NCI-H460 (cell line): ENCODE measurements around the gene SLC10A3. TPM values are rescaled to one million over a fixed set of nuclear protein-coding genes. Genes with fewer than 3 reads are reported as not detected.

Experiments
- DNase-seq: peaks from one replicate; pipeline ENCODE4 v3.0.0-alpha.2; 2016; ENCODE audit warnings: low read depth; ENCODE audit errors: extremely low read depth
- small RNA-seq, 2 experiments: library from RNA; depleted of rRNA; stranded (forward); fragments of <200 nt; gene quantifications; one replicate each; pipeline ENCODE3, GENCODE V24; 2014
- total RNA-seq: library from RNA; depleted of rRNA; stranded (reverse); fragments of >200 nt; shearing (Covaris generic); gene quantifications from 2 replicates; pipeline ENCODE4 v1.2.3, GENCODE V29; 2014; rRNA removed

Gene SLC10A3
- total RNA-seq, 1 experiment from 2014 or later: 27.9 TPM

- peak; percentile 52 for DNase-seq
These were observed 46.3 kb downstream of the SLC10A3 start, which contains the start of gene FAM50A for GRCh38 chrX:154443992-154444754. TSS of gene FAM50A (plus strand) at chrX:154444141. CDS start at chrX:154444236, 95 bp downstream.

DNA sequence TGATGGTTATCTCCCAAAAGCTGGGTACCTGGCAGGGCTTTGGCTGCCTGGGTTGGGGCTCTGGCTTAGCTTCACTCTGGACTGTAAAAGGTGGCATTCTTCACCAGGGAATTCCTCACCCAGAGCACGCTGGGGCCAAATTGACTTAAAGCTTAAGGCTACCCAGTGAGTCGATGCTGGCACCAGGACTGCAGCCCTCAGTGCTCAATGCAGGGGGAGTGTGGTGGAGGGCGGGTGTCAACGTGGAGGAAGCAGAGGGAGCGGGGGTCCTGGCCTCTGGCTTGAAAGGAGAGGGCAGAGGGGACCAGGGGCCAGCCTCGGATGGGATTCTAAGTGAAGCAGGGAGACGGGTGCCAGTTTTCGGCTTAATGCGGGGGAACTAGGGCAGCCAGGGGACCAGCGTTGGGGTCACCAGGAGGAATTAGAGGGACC, 46.9 kb downstream of the SLC10A3 start:
- DNase-seq: no peak

DNA sequence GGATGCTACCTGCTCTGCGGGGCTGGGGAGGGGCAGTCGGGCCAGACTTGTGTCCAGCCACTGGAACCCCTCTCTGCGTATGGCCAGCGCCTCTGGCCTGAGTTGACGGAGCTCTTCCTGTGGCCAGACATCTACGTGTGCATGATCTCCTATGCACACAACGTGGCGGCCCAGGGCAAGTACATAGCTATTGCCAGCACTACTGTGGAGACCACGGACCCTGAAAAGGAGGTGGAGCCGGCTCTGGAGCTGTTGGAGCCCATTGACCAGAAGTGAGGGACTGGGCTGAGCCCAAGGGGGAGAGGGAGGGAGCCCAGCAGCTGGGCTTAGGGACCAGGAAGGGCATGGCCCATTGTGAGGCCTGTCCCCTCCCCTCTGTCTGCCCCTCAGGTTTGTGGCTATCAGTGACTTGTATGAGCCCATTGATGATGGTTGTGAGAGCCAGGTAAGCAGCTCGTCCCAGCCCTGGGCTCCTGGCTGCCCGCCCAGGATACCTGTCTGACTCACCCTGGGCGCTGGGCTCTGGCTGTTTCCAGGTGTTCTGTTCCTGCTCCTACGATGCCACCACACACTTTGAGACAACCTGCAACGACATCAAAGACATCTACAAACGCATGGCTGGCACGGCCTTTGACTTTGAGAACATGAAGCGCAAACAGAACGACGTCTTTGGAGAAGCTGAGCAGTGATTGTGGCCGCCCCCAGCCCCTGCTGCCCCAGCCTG, 48.3 kb downstream of the SLC10A3 start:
- DNase-seq: no peak

GRCh38 chrX:154441564-154441963, 48.9 kb downstream of the SLC10A3 start:
- no peak for DNase-seq

DNA sequence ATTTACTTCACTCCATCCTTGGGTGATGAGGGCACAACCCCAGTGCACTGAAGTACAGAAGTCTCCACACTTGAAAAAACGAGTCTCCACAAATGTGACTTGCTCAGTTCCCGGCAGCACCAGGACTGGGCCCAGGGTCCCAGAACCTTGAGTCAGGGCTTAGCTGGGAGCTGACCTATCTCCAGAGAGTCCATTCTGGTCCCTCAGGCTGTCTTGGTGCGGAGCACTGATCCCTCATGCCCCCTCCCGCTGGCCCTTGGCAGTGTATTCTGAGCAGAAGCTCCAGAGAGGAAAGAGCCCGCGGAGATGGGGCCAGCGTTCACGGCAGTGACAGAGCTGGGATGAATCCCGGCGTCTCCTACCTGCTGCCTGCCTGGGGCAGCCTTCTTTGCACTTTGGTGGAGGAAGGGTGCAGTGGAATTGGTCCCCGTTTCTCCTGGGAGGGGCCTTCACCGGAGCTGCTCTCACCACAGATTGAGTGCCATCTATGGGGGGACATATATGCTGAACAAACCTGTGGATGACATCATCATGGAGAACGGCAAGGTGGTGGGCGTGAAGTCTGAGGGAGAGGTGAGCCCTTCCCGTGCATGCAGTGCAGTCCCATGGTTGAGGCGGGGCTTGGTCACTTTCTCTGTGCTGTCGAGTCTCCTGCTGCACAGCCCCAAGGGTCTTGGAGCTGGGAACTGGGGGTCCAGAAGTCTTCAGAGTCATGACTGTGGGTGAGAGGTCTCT, 49.6 kb downstream of the SLC10A3 start:
- DNase-seq: no peak

DNA sequence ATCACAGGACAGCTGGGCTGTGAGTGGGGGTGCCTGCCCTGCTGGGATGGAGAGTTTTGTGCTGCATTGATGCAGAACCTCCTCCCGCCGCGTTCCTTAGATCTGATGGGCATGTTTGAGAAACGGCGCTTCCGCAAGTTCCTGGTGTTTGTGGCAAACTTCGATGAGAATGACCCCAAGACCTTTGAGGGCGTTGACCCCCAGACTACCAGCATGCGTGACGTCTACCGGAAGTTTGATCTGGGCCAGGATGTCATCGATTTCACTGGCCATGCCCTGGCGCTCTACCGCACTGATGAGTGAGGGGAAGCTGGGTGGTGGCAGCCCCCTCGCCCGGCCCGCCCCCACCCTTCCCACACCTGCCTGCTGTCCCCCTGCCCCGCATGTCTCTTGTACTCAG, 50.6 kb downstream of the SLC10A3 start:
- DNase-seq: no peak

DNA sequence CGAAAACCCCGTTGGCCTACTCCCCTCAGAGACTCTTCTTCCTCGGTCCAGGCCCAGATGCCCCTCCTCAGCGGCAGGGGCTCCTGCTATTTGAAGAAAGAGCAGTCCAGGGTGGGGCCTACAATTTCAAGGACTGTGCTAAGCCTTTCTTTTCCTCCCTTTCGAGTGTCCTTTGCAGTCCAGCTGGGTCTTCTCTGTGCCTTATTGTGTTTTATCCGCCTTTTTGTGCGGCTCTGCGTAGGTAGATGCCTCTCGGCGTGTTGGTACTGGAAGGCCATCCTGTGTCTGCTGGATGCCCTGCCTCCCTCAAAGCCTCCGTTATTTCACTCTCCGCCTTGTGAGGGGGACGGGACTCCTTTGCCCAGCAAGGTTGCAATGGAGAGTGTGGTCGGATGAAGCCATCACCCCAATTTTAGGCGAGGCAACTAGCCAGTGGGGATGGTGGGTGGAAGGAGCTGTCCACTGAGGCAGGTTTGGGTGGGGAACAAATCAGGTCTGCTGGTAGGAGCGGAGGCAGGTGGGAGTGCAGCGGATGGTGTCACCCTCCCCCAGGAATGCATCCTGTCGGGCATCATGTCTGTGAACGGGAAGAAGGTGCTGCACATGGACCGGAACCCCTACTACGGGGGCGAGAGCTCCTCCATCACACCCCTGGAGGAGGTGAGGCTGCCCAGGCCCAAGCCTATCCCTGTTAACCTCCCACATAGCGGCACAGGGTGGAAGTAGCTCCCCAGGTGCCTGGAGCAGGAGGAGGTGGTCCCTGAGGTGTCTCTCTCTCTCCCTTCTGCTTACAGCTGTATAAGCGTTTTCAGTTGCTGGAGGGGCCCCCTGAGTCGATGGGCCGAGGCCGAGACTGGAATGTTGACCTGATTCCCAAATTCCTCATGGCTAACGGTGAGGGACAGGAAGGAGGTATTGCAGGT, 52.2 kb downstream of the SLC10A3 start:
- no peak for DNase-seq

Small RNAs within 50 kb of the gene (small RNA-seq; reads per million reads assigned to genes)
- gene MIR6858 (0 reads per million in 2 experiments), gene RN7SL697P (0 reads per million in 2 experiments)

Other genes with a start within 250 kb of the SLC10A3 start
- not detected in 2 replicates for gene OPN1MW3, start 233.0 kb downstream of the SLC10A3 start, total RNA-seq
- gene TEX28, start 195.5 kb downstream of the SLC10A3 start, total RNA-seq: not detected in 2 replicates
- not detected in 2 replicates for gene TKTL1, start 194.8 kb downstream of the SLC10A3 start, total RNA-seq
- gene FLNA, start 116.0 kb downstream of the SLC10A3 start, total RNA-seq: 901 and 1,031 TPM in 2 replicates
- 85.8 and 98.2 TPM in 2 replicates for gene EMD, start 111.3 kb downstream of the SLC10A3 start, total RNA-seq
- 5,948 and 7,043 TPM in 2 replicates for gene RPL10, start 92.3 kb downstream of the SLC10A3 start, total RNA-seq
- gene DNASE1L1, start 81.4 kb downstream of the SLC10A3 start, total RNA-seq: 45.8 and 48.9 TPM in 2 replicates
- gene TAFAZZIN, start 79.1 kb downstream of the SLC10A3 start, total RNA-seq: 43.7 and 53.6 TPM in 2 replicates
- 99.0 and 105 TPM in 2 replicates for gene ATP6AP1, start 62.0 kb downstream of the SLC10A3 start, total RNA-seq
- 99.9 and 117 TPM in 2 replicates for gene GDI1, start 53.5 kb downstream of the SLC10A3 start, total RNA-seq
- gene FAM50A, start 46.5 kb downstream of the SLC10A3 start, total RNA-seq: 62.2 and 67.5 TPM in 2 replicates
- gene PLXNA3, start 32.3 kb downstream of the SLC10A3 start, total RNA-seq: 6.5 and 7.1 TPM in 2 replicates
- 35.4 and 45.5 TPM in 2 replicates for gene LAGE3, start 11.3 kb downstream of the SLC10A3 start, total RNA-seq
- 93.2 and 97.7 TPM in 2 replicates for gene UBL4A, start 4.0 kb downstream of the SLC10A3 start, total RNA-seq
- 42.1 and 44.3 TPM in 2 replicates for gene FAM3A, start 25.6 kb upstream of the SLC10A3 start, total RNA-seq
- 369 and 378 TPM in 2 replicates for gene G6PD, start 56.2 kb upstream of the SLC10A3 start, total RNA-seq
- gene IKBKG, start 57.0 kb upstream of the SLC10A3 start, total RNA-seq: 33.2 and 37.9 TPM in 2 replicates
- gene CTAG1A, start 94.5 kb upstream of the SLC10A3 start, total RNA-seq: not detected in 2 replicates
- gene CTAG1B, start 128.7 kb upstream of the SLC10A3 start, total RNA-seq: not detected in 2 replicates
- gene CTAG2, start 162.9 kb upstream of the SLC10A3 start, total RNA-seq: not detected in 2 replicates